Measurements from ENCODE around the gene DCK.
"Not testable (repeated sequence)": the region's sequence is repeated elsewhere in the genome, so short reads cannot be mapped to it uniquely, and the experiment has no call there.

- TF ChIP-seq POLR2A, EP300, CTCF (IDR thresholded peaks at IDR 0.05): not testable (repeated sequence)
These were observed 23.9 kb downstream of the DCK start for GRCh38 chr4:71017391-71017790.
